HG03175 (cell line): Measurements from ENCODE around the gene RNF113B.

Experiments used
- ATAC-seq: cut with Tn5 transposase; IDR thresholded peaks from one replicate; pipeline ENCODE4 v1.9.1; 2021; ENCODE audit warnings: mild to moderate bottlenecking, moderate library complexity; ENCODE audit not compliant: unreplicated experiment

The RNF113B gene

GRCh38 chr13:98206946-98207345, 29.9 kb upstream of the RNF113B start:
- ATAC-seq, result no peak

GRCh38 chr13:98204546-98204945, 27.5 kb upstream of the RNF113B start:
- ATAC-seq, result no peak

GRCh38 chr13:98203646-98204326, 26.7 kb upstream of the RNF113B start:
- ATAC-seq, result no peak

GRCh38 chr13:98201984-98202383, 24.9 kb upstream of the RNF113B start:
- ATAC-seq, result no peak

- ATAC-seq, result no peak
These were observed 24.1 kb upstream of the RNF113B start for GRCh38 chr13:98201189-98201588.

GRCh38 chr13:98200211-98200878, 23.3 kb upstream of the RNF113B start:
- no peak for ATAC-seq

GRCh38 chr13:98199480-98199879, 22.4 kb upstream of the RNF113B start:
- no peak for ATAC-seq

GRCh38 chr13:98198683-98199082, 21.6 kb upstream of the RNF113B start:
- no peak for ATAC-seq

GRCh38 chr13:98195054-98195791, 18.2 kb upstream of the RNF113B start:
- no peak for ATAC-seq

GRCh38 chr13:98192008-98192407, 14.9 kb upstream of the RNF113B start:
- no peak for ATAC-seq

- ATAC-seq, result no peak
These were observed 13.9 kb upstream of the RNF113B start for GRCh38 chr13:98190889-98191444.

- no peak for ATAC-seq
These were observed 12.9 kb upstream of the RNF113B start for GRCh38 chr13:98189841-98190505.

- no peak for ATAC-seq
These were observed 11.6 kb upstream of the RNF113B start for GRCh38 chr13:98188544-98189166.

GRCh38 chr13:98187965-98188261, 10.8 kb upstream of the RNF113B start:
- no peak for ATAC-seq

- no peak for ATAC-seq
These were observed 10.3 kb upstream of the RNF113B start for GRCh38 chr13:98187155-98187964.

GRCh38 chr13:98184792-98185191, 7.7 kb upstream of the RNF113B start:
- ATAC-seq, result no peak

- no peak for ATAC-seq
These were observed 5.5 kb upstream of the RNF113B start for GRCh38 chr13:98182589-98182988.

GRCh38 chr13:98182153-98182552, 5.1 kb upstream of the RNF113B start:
- no peak for ATAC-seq

- no peak for ATAC-seq
These were observed 4.2 kb upstream of the RNF113B start for GRCh38 chr13:98181111-98181815.
